Naive thymus-derived CD8-positive, alpha-beta T cell (primary cell): ENCODE measurements around the gene INSIG1. TPM values are rescaled to one million over a fixed set of nuclear protein-coding genes. Genes with fewer than 3 reads are reported as not detected.

Experiments
- ATAC-seq, 2 donors: fragments of 150-1000 bp; cut with Tn5 transposase in 1 of 2; sonication (Bioruptor Pico), chemical (Tn5 transposase) in 1 of 2; 1 replicate in 1 of 2; 2 replicates in 1 of 2; pipeline ENCODE4 v1.10.0; 2021; ENCODE audit warnings: mild to moderate bottlenecking in 2 of 2, moderate library complexity in 2 of 2
- POLR2A ChIA-PET: fragments of 350-600 bp; sonication (Branson Sonifier 250); formaldehyde crosslinking; loops from one replicate; lab custom pipeline; 2021; ENCODE audit warnings: antibody characterized with exemption; lab: Charles Lee
- DNase-seq, 10 donors: peaks; one replicate each; pipeline versions ENCODE4 v3.0.0 to v3.0.0-alpha.2; 2020 to 2022
- H3K27ac Mint-ChIP-seq, 10 donors: one replicate each; pipeline ENCODE4 v1.8.0; 2020 to 2022; ENCODE audit warnings: mild to moderate bottlenecking in 10 of 10, mixed read lengths in 10 of 10, moderate library complexity in 4 of 10, inconsistent platforms in 1 of 10
- H3K27me3 Mint-ChIP-seq, 5 donors: one replicate each; pipeline ENCODE4 v1.8.0; 2021 to 2022; ENCODE audit warnings: mixed read lengths in 5 of 5
- H3K36me3 Mint-ChIP-seq, 3 donors: one replicate each; pipeline ENCODE4 v1.8.0; 2020 to 2022; ENCODE audit warnings: mixed read lengths in 3 of 3, mild to moderate bottlenecking in 2 of 3, inconsistent platforms in 1 of 3
- H3K4me1 Mint-ChIP-seq, 4 donors: one replicate each; pipeline ENCODE4 v1.8.0; 2021 to 2022; ENCODE audit warnings: mixed read lengths in 4 of 4
- H3K4me3 Mint-ChIP-seq, 10 donors: one replicate each; pipeline ENCODE4 v1.8.0; 2020 to 2022; ENCODE audit warnings: mild to moderate bottlenecking in 10 of 10, mixed read lengths in 10 of 10, moderate library complexity in 6 of 10, inconsistent platforms in 1 of 10
- H3K9me3 Mint-ChIP-seq, 9 donors: one replicate each; pipeline ENCODE4 v1.8.0; 2020 to 2022; ENCODE audit warnings: mixed read lengths in 9 of 9, mild to moderate bottlenecking in 3 of 9, inconsistent platforms in 1 of 9, moderate library complexity in 1 of 9
- polyA plus RNA-seq, 3 donors: library from polyadenylated mRNA; unstranded; fragments of 300-500 nt; fragmentation: Illumina TruSeq; gene quantifications; one replicate each; pipeline ENCODE4 v1.2.3, GENCODE V29; 2021
- total RNA-seq, 8 experiments: library from RNA in 2 of 8; stranded (reverse) in 2 of 8; gene quantifications; one replicate each; pipeline ENCODE4 v1.2.3 and lab custom pipeline; 2021 to 2026

The INSIG1 gene
- total and polyA plus RNA-seq, 5 experiments from 2014 or later = 25.5 to 53.0 (median 33.6) TPM

- Mint-ChIP-seq H3K9me3 (no peaks in the 10 kb centered on the region), H3K27ac (peak overlapping the region in 1 of 10 donors; percentile 33), H3K4me3 (no peak overlapping the region), H3K27me3 (peaks cover 0 to 6% (median 1%) of the 10 kb centered on the region in 5 donors), H3K36me3 (no peaks in the 10 kb centered on the region), H3K4me1 (peaks cover 0 to 1% (median 0%) of the 10 kb centered on the region in 4 donors)
- ATAC-seq (no peak), DNase-seq (no peak)
- POLR2A ChIA-PET = no interaction called here
Observed at GRCh38 chr7:155268921-155269650, 28.6 kb upstream of the INSIG1 start.

- Mint-ChIP-seq H3K9me3 (no peaks in the 10 kb centered on the region), H3K27ac (no peak overlapping the region), H3K4me3 (no peak overlapping the region), H3K27me3 (peaks cover 0 to 6% (median 2%) of the 10 kb centered on the region in 5 donors), H3K36me3 (no peaks in the 10 kb centered on the region), H3K4me1 (peaks cover 0 to 1% (median 0%) of the 10 kb centered on the region in 4 donors)
- no peak for ATAC-seq
- no peak for DNase-seq
- POLR2A ChIA-PET = no interaction called here
Observed at GRCh38 chr7:155269766-155270585, 27.7 kb upstream of the INSIG1 start.

- ATAC-seq (no peak), DNase-seq (no peak)
- Mint-ChIP-seq H3K27me3 (peaks cover 0 to 6% (median 2%) of the 10 kb centered on the region in 5 donors), H3K4me1 (peaks cover 0 to 1% (median 0%) of the 10 kb centered on the region in 4 donors), H3K9me3 (no peaks in the 10 kb centered on the region), H3K4me3 (no peak overlapping the region), H3K27ac (no peak overlapping the region), H3K36me3 (no peaks in the 10 kb centered on the region)
- POLR2A ChIA-PET = no interaction called here
Observed at GRCh38 chr7:155270861-155271260, 26.8 kb upstream of the INSIG1 start.

- H3K4me3 Mint-ChIP-seq = no peak overlapping the region
- ATAC-seq (no peak), DNase-seq (no peak)
- H3K27me3 Mint-ChIP-seq = peaks cover 4 to 13% (median 7%) of the 10 kb centered on the region in 5 donors
- peaks cover 0 to 1% (median 0%) of the 10 kb centered on the region in 4 donors for H3K4me1 Mint-ChIP-seq
- no peaks in the 10 kb centered on the region for H3K9me3 Mint-ChIP-seq
- no peak overlapping the region for H3K27ac Mint-ChIP-seq
- POLR2A ChIA-PET = interaction anchor here (0.9 to 1.1 kb wide), 2 partner anchors 13 to 18 kb away, joined by 3 to 5 read pairs; no protein-coding TSS in a partner anchor
- H3K36me3 Mint-ChIP-seq = no peaks in the 10 kb centered on the region
Observed at GRCh38 chr7:155274633-155275355, 22.9 kb upstream of the INSIG1 start.

- no peak for DNase-seq
- H3K9me3 Mint-ChIP-seq = no peaks in the 10 kb centered on the region
- no peak overlapping the region for H3K4me3 Mint-ChIP-seq
- no peak for ATAC-seq
- H3K27me3 Mint-ChIP-seq = peaks cover 4 to 11% (median 8%) of the 10 kb centered on the region in 5 donors
- POLR2A ChIA-PET = interaction anchor here (0.7 to 1.1 kb wide), 2 partner anchors 8 to 16 kb away, joined by 3 to 5 read pairs; no protein-coding TSS in a partner anchor
- H3K27ac Mint-ChIP-seq = no peak overlapping the region
- no peaks in the 10 kb centered on the region for H3K36me3 Mint-ChIP-seq
- peaks cover 0 to 5% (median 0%) of the 10 kb centered on the region in 4 donors for H3K4me1 Mint-ChIP-seq
Observed at GRCh38 chr7:155276042-155276799, 21.5 kb upstream of the INSIG1 start.

- Mint-ChIP-seq H3K36me3 (no peaks in the 10 kb centered on the region), H3K27me3 (peaks cover 4 to 11% (median 8%) of the 10 kb centered on the region in 5 donors), H3K9me3 (no peaks in the 10 kb centered on the region), H3K27ac (no peak overlapping the region), H3K4me3 (no peak overlapping the region), H3K4me1 (peaks cover 0 to 10% (median 0%) of the 10 kb centered on the region in 4 donors)
- POLR2A ChIA-PET = no interaction called here
- ATAC-seq (no peak), DNase-seq (no peak)
Observed at GRCh38 chr7:155276800-155277375, 20.8 kb upstream of the INSIG1 start.

- Mint-ChIP-seq H3K9me3 (no peaks in the 10 kb centered on the region), H3K36me3 (no peaks in the 10 kb centered on the region), H3K4me1 (peaks cover 0 to 16% (median 0%) of the 10 kb centered on the region in 4 donors), H3K27me3 (peaks cover 4 to 11% (median 8%) of the 10 kb centered on the region in 5 donors), H3K4me3 (no peak overlapping the region), H3K27ac (no peak overlapping the region)
- ATAC-seq = no peak
- POLR2A ChIA-PET = no interaction called here
- no peak for DNase-seq
Observed at GRCh38 chr7:155277385-155277994, 20.2 kb upstream of the INSIG1 start.

GRCh38 chr7:155278921-155279320, 18.8 kb upstream of the INSIG1 start:
- no peak overlapping the region for H3K27ac Mint-ChIP-seq
- no peak overlapping the region for H3K4me3 Mint-ChIP-seq
- peaks cover 2 to 11% (median 5%) of the 10 kb centered on the region in 5 donors for H3K27me3 Mint-ChIP-seq
- ATAC-seq = no peak
- no peaks in the 10 kb centered on the region for H3K36me3 Mint-ChIP-seq
- H3K4me1 Mint-ChIP-seq = peaks cover 0 to 30% (median 0%) of the 10 kb centered on the region in 4 donors
- H3K9me3 Mint-ChIP-seq = no peaks in the 10 kb centered on the region
- no peak for DNase-seq
- POLR2A ChIA-PET = no interaction called here

- POLR2A ChIA-PET = no interaction called here
- H3K36me3 Mint-ChIP-seq = no peaks in the 10 kb centered on the region
- DNase-seq = no peak
- H3K27me3 Mint-ChIP-seq = peaks cover 2 to 14% (median 5%) of the 10 kb centered on the region in 5 donors
- H3K4me3 Mint-ChIP-seq = no peak overlapping the region
- no peak for ATAC-seq
- H3K4me1 Mint-ChIP-seq = peaks cover 0 to 36% (median 0%) of the 10 kb centered on the region in 4 donors
- no peaks in the 10 kb centered on the region for H3K9me3 Mint-ChIP-seq
- no peak overlapping the region for H3K27ac Mint-ChIP-seq
Observed at GRCh38 chr7:155279787-155280445, 17.8 kb upstream of the INSIG1 start.

GRCh38 chr7:155280446-155281397, 17.0 kb upstream of the INSIG1 start:
- POLR2A ChIA-PET = no interaction called here
- DNase-seq (no peak), ATAC-seq (no peak)
- H3K36me3 Mint-ChIP-seq = no peaks in the 10 kb centered on the region
- peaks cover under 1 to 44% (median 2%) of the 10 kb centered on the region in 4 donors for H3K4me1 Mint-ChIP-seq
- H3K27ac Mint-ChIP-seq = peak overlapping the region in 1 of 10 donors; percentile 72
- no peaks in the 10 kb centered on the region for H3K9me3 Mint-ChIP-seq
- no peak overlapping the region for H3K4me3 Mint-ChIP-seq
- H3K27me3 Mint-ChIP-seq = peaks cover 2 to 17% (median 5%) of the 10 kb centered on the region in 5 donors
